WTC11 (cell line): ENCODE data around the gene DHDDS. TPM values are rescaled to one million over a fixed set of nuclear protein-coding genes. Genes with fewer than 3 reads are reported as not detected.

Experiments used
- ATAC-seq: fragments of 200-7000 bp; cut with Tn5 transposase; 2 replicates; pipeline ENCODE4 v1.10.0; 2021; ENCODE audit warnings: mild to moderate bottlenecking, moderate library complexity
- CTCF ChIA-PET: fragments of 300-600 bp; sonication (Branson Sonifier 250); formaldehyde crosslinking; loops from one replicate; lab custom pipeline; 2021; ENCODE audit warnings: antibody characterized with exemption; lab: Charles Lee
- POLR2A ChIA-PET: fragments of 350-600 bp; sonication (Branson Sonifier 250); formaldehyde crosslinking; loops from one replicate; lab custom pipeline; 2021; ENCODE audit warnings: antibody characterized with exemption; lab: Charles Lee
- DNase-seq: peaks from one replicate; pipeline ENCODE4 v3.0.0; 2021; ENCODE audit warnings: low spot score
- H3K27ac Mint-ChIP-seq: 2 replicates; pipeline ENCODE4 v1.8.0; 2021; ENCODE audit warnings: mixed read lengths
- H3K27me3 Mint-ChIP-seq: 2 replicates; pipeline ENCODE4 v1.8.0; 2021; ENCODE audit warnings: low read depth, mild to moderate bottlenecking, moderate library complexity, mixed read lengths
- H3K36me3 Mint-ChIP-seq: 2 replicates; pipeline ENCODE4 v1.8.0; 2021; ENCODE audit warnings: mixed read lengths
- H3K4me1 Mint-ChIP-seq: 2 replicates; pipeline ENCODE4 v1.8.0; 2022; ENCODE audit warnings: mixed read lengths
- H3K4me3 Mint-ChIP-seq: 2 replicates; pipeline ENCODE4 v1.8.0; 2021; ENCODE audit warnings: mild to moderate bottlenecking, moderate library complexity, mixed read lengths
- H3K9me3 Mint-ChIP-seq: 2 replicates; pipeline ENCODE4 v1.8.0; 2021; ENCODE audit warnings: mixed read lengths
- ARID4B ChIP-seq: sonication (generic); formaldehyde crosslinking; IDR thresholded peaks from 2 replicates; pipeline ENCODE4 v1.8.0; 2023; ENCODE audit warnings: missing genetic modification reagents, mild to moderate bottlenecking, borderline replicate concordance
- CDX4 ChIP-seq: fragments of 250-450 bp; sonication (Bioruptor Pico); IDR thresholded peaks from 2 replicates; pipeline ENCODE4 v1.9.0; 2021; ENCODE audit warnings: moderate library complexity, mild to moderate bottlenecking, inconsistent platforms, borderline replicate concordance
- CREB1 ChIP-seq: sonication (generic); formaldehyde crosslinking; IDR thresholded peaks from 2 replicates; pipeline ENCODE4 v1.8.0; 2023; ENCODE audit warnings: mild to moderate bottlenecking, missing genetic modification reagents
- ETV6 ChIP-seq: sonication (generic); formaldehyde crosslinking; IDR thresholded peaks from 2 replicates; pipeline ENCODE4 v1.8.1; 2022; ENCODE audit warnings: mild to moderate bottlenecking, missing genetic modification reagents
- FOXJ3 ChIP-seq: sonication (generic); formaldehyde crosslinking; IDR thresholded peaks from 2 replicates; pipeline ENCODE4 v1.9.0; 2021; ENCODE audit warnings: missing genetic modification reagents, mild to moderate bottlenecking, borderline replicate concordance
- FOXK1 ChIP-seq: sonication (generic); formaldehyde crosslinking; IDR thresholded peaks from 2 replicates; pipeline ENCODE4 v1.8.0; 2022; ENCODE audit warnings: mild to moderate bottlenecking, moderate library complexity, missing genetic modification reagents
- GABPB1 ChIP-seq: sonication (generic); formaldehyde crosslinking; IDR thresholded peaks from 2 replicates; pipeline ENCODE4 v1.8.1; 2023; ENCODE audit warnings: mild to moderate bottlenecking, missing genetic modification reagents
- GRHL2 ChIP-seq: fragments of 250-450 bp; sonication (Bioruptor Pico); IDR thresholded peaks from 2 replicates; pipeline ENCODE4 v1.8.0; 2022; ENCODE audit warnings: mild to moderate bottlenecking, moderate library complexity; ENCODE audit not compliant: insufficient replicate concordance, severe bottlenecking
- HMGA2 ChIP-seq: fragments of 250-450 bp; sonication (Bioruptor Pico); IDR thresholded peaks from 2 replicates; pipeline ENCODE4 v1.4.0; 2021; ENCODE audit warnings: mild to moderate bottlenecking, moderate library complexity
- HMGXB4 ChIP-seq: sonication (generic); formaldehyde crosslinking; IDR thresholded peaks from 2 replicates; pipeline ENCODE4 v1.8.1; 2023; ENCODE audit warnings: mild to moderate bottlenecking, moderate library complexity, missing genetic modification reagents
- JAZF1 ChIP-seq: fragments of 250-450 bp; sonication (Bioruptor Pico); IDR thresholded peaks from 2 replicates; pipeline ENCODE4 v1.9.0; 2021; ENCODE audit warnings: moderate library complexity, mild to moderate bottlenecking, inconsistent platforms
- JUN ChIP-seq: sonication (generic); formaldehyde crosslinking; IDR thresholded peaks from 2 replicates; pipeline ENCODE4 v1.8.0; 2023; ENCODE audit warnings: mild to moderate bottlenecking, missing genetic modification reagents
- MYBL2 ChIP-seq: sonication (generic); formaldehyde crosslinking; IDR thresholded peaks from 2 replicates; pipeline ENCODE4 v1.8.1; 2023; ENCODE audit warnings: mild to moderate bottlenecking, moderate library complexity, missing genetic modification reagents
- NR1H2 ChIP-seq: sonication (generic); formaldehyde crosslinking; IDR thresholded peaks from 2 replicates; pipeline ENCODE4 v1.9.0; 2021; ENCODE audit warnings: mild to moderate bottlenecking, moderate library complexity, missing genetic modification reagents
- TP53 ChIP-seq: sonication (generic); formaldehyde crosslinking; IDR thresholded peaks from 2 replicates; pipeline ENCODE4 v1.8.1; 2023; ENCODE audit warnings: mild to moderate bottlenecking, missing genetic modification reagents
- ZMAT4 ChIP-seq: fragments of 250-450 bp; sonication (Bioruptor Pico); IDR thresholded peaks from 2 replicates; pipeline ENCODE4 v1.9.0; 2021; ENCODE audit warnings: mild to moderate bottlenecking
- ZNF121 ChIP-seq: sonication (generic); formaldehyde crosslinking; IDR thresholded peaks from 2 replicates; pipeline ENCODE4 v1.8.0; 2023; ENCODE audit warnings: missing genetic modification reagents
- ZNF416 ChIP-seq: fragments of 250-450 bp; sonication (Bioruptor Pico); IDR thresholded peaks from 2 replicates; pipeline ENCODE4 v1.9.0; 2021; ENCODE audit warnings: mild to moderate bottlenecking, inconsistent platforms
- total RNA-seq: library from RNA; stranded (reverse); gene quantifications from 3 replicates; pipeline ENCODE4 v1.2.3, GENCODE V29; 2021
- TF ChIP-seq, protein P1 (sequence below): sonication (generic); formaldehyde crosslinking; IDR thresholded peaks from 2 replicates; pipeline ENCODE4 v1.8.0; 2023; ENCODE audit warnings: mild to moderate bottlenecking, missing genetic modification reagents
- TF ChIP-seq, protein P2 (sequence below): sonication (generic); formaldehyde crosslinking; IDR thresholded peaks from 2 replicates; pipeline ENCODE4 v1.8.1; 2023; ENCODE audit warnings: mild to moderate bottlenecking, missing genetic modification reagents, moderate library complexity
- TF ChIP-seq, protein P3 (sequence below): fragments of 250-450 bp; sonication (Bioruptor Pico); conservative IDR thresholded peaks from 2 replicates; pipeline ENCODE4 v1.9.0; 2021; ENCODE audit warnings: mild to moderate bottlenecking
- TF ChIP-seq, protein P4 (sequence below): sonication (generic); formaldehyde crosslinking; IDR thresholded peaks from 2 replicates; pipeline ENCODE4 v1.8.1; 2023; ENCODE audit warnings: mild to moderate bottlenecking, missing genetic modification reagents

DHDDS gene
- total RNA-seq, 1 experiment from 2014 or later: 55.4 TPM

GRCh38 chr1:26431979-26432695 is at the start of gene DHDDS (continued):
- TF ChIP-seq ZMAT4 (CRISPR knock-in tag) (no peak), TP53 (CRISPR knock-in tag) (peak; percentile 96), HMGA2 (CRISPR knock-in tag) (no peak), CREB1 (peak; percentile 97), FOXK1 (CRISPR knock-in tag) (peak; percentile 96), NR1H2 (no peak), MYBL2 (CRISPR knock-in tag) (peak; percentile 90; the same call in 1 of the 2 replicates), JUN (CRISPR knock-in tag) (no peak), ARID4B (CRISPR knock-in tag) (peak; percentile 96; the same call in 1 of the 2 replicates), CDX4 (CRISPR knock-in tag) (no peak), ZNF121 (peak; percentile 65), GABPB1 (peak; percentile 89), HMGXB4 (CRISPR knock-in tag) (0 out of 2 replicates have a peak, but pooled peaks have one; percentile 16)
- TF ChIP-seq, protein P1, sequence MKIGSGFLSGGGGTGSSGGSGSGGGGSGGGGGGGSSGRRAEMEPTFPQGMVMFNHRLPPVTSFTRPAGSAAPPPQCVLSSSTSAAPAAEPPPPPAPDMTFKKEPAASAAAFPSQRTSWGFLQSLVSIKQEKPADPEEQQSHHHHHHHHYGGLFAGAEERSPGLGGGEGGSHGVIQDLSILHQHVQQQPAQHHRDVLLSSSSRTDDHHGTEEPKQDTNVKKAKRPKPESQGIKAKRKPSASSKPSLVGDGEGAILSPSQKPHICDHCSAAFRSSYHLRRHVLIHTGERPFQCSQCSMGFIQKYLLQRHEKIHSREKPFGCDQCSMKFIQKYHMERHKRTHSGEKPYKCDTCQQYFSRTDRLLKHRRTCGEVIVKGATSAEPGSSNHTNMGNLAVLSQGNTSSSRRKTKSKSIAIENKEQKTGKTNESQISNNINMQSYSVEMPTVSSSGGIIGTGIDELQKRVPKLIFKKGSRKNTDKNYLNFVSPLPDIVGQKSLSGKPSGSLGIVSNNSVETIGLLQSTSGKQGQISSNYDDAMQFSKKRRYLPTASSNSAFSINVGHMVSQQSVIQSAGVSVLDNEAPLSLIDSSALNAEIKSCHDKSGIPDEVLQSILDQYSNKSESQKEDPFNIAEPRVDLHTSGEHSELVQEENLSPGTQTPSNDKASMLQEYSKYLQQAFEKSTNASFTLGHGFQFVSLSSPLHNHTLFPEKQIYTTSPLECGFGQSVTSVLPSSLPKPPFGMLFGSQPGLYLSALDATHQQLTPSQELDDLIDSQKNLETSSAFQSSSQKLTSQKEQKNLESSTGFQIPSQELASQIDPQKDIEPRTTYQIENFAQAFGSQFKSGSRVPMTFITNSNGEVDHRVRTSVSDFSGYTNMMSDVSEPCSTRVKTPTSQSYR (CRISPR knock-in tag): peak; percentile 95

DNA sequence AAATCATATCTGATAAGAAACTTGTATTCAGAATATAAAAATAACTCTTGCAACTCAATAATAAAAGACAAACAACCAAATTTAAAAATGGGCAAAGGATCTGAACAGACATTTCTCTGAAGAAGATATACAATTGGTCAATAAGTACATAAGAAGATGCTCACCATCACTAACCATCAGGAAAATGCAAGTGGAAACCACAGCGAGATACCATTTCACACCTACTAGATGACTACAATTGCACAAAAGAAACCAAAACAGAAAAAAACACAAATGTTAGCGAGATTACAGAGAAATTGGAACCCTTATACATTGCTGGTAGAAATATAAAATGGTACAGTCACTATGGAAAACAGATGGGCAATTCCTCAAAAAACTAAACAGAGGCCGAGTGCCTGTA is 48.0 kb upstream of the DHDDS start:
- no peak for ATAC-seq
- no peaks in the 10 kb centered on the region; the same call in 1 of the 2 replicates for H3K9me3 Mint-ChIP-seq
- TF ChIP-seq ETV6 (CRISPR knock-in tag) (no peak), JAZF1 (CRISPR knock-in tag) (no peak), FOXJ3 (CRISPR knock-in tag) (no peak), ZNF416 (CRISPR knock-in tag) (no peak), GRHL2 (no peak)
- TF ChIP-seq, protein P2, sequence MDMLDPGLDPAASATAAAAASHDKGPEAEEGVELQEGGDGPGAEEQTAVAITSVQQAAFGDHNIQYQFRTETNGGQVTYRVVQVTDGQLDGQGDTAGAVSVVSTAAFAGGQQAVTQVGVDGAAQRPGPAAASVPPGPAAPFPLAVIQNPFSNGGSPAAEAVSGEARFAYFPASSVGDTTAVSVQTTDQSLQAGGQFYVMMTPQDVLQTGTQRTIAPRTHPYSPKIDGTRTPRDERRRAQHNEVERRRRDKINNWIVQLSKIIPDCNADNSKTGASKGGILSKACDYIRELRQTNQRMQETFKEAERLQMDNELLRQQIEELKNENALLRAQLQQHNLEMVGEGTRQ (CRISPR knock-in tag): no peak
- TF ChIP-seq, protein P3, sequence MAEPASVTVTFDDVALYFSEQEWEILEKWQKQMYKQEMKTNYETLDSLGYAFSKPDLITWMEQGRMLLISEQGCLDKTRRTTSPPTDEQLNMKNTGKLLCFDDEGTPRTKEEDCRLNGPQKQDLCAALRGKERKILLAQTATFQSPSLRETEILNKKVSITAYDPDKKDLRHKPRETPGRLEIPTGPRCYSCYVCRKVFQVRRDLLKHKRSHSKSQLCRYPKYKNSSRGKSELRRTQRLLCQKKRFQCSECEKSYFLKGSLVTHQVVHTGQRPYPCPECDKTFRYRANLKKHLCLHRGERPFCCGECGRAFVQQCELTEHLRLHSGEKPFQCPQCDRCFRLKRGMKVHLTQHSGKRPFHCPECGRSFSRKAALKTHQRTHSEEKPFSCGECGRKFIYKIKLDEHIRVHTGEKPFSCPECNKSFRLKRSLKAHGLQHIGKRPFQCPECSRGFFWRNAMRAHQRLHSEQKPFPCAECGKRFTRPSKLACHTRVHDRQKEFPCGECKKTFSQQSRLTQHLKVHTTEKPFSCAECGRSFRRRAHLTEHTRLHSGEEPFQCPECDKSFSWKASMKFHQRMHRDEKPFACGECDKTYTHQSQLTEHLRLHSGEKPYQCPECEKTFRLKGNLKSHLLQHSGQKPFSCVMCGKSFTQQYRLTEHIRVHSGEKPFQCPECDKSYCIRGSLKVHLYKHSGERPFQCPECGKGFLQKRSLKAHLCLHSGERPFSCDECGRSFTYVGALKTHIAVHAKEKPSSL (CRISPR knock-in tag): no peak
- TF ChIP-seq, protein P4, sequence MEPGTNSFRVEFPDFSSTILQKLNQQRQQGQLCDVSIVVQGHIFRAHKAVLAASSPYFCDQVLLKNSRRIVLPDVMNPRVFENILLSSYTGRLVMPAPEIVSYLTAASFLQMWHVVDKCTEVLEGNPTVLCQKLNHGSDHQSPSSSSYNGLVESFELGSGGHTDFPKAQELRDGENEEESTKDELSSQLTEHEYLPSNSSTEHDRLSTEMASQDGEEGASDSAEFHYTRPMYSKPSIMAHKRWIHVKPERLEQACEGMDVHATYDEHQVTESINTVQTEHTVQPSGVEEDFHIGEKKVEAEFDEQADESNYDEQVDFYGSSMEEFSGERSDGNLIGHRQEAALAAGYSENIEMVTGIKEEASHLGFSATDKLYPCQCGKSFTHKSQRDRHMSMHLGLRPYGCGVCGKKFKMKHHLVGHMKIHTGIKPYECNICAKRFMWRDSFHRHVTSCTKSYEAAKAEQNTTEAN: no peak

More for the DNA sequence above, 48.0 kb upstream of the DHDDS start:
- ChIA-PET POLR2A (interaction anchor here (0.7 kb wide), 2 partner anchors 26 to 1376 kb away, joined by 3 to 4 read pairs; partner anchors contain the start of gene LIN28A), CTCF (interaction anchor here (1.0 to 1.6 kb wide), 2 partner anchors 33 to 99 kb away, joined by 3 to 7 read pairs; no protein-coding TSS in a partner anchor)
- Mint-ChIP-seq H3K36me3 (no peaks in the 10 kb centered on the region), H3K4me1 (peaks cover 5% of the 10 kb centered on the region), H3K4me3 (no peak overlapping the region), H3K27ac (no peak overlapping the region), H3K27me3 (no peaks in the 10 kb centered on the region)
- no peak for DNase-seq
